DOHH2 (cell line): ENCODE results near the gene NCKIPSD.

Experiments
- H3F3A ChIP-seq: fragments of 200-600 bp; sonication (generic), shearing (Covaris generic); 2 replicates; pipeline ENCODE4 v1.6.0; 2016; ENCODE audit warnings: antibody characterized with exemption, mild to moderate bottlenecking; ENCODE audit not compliant: control insufficient read depth, insufficient read depth
- H3K27ac ChIP-seq: fragments of 200-600 bp; sonication (generic); 2 replicates; pipeline ENCODE4 v1.5.1; 2014; ENCODE audit warnings: low read depth, mild to moderate bottlenecking, low read length, moderate library complexity
- H3K27me3 ChIP-seq: fragments of 200-600 bp; sonication (generic); 2 replicates; pipeline ENCODE4 v1.6.1; 2014; ENCODE audit warnings: mild to moderate bottlenecking, low read length, mixed read lengths; ENCODE audit not compliant: control insufficient read depth
- H3K36me3 ChIP-seq: fragments of 200-600 bp; sonication (generic); 2 replicates; pipeline ENCODE4 v1.6.1; 2014; ENCODE audit warnings: mild to moderate bottlenecking, low read length, moderate library complexity, mixed read lengths; ENCODE audit not compliant: control insufficient read depth
- H3K4me1 ChIP-seq: fragments of 200-600 bp; sonication (generic); 2 replicates; pipeline ENCODE4 v1.6.1; 2014; ENCODE audit warnings: mild to moderate bottlenecking, low read length, mixed read lengths; ENCODE audit not compliant: control insufficient read depth
- H3K4me2 ChIP-seq: fragments of 200-600 bp; sonication (generic); 2 replicates; pipeline ENCODE4 v1.6.0; 2014; ENCODE audit warnings: mild to moderate bottlenecking, low read length, moderate library complexity
- H3K4me3 ChIP-seq: fragments of 200-600 bp; sonication (generic); 2 replicates; pipeline ENCODE4 v1.5.1; 2014; ENCODE audit warnings: mild to moderate bottlenecking, low read length, mixed read lengths
- H3K79me2 ChIP-seq: fragments of 200-600 bp; sonication (generic); 2 replicates; pipeline ENCODE4 v1.6.1; 2014; ENCODE audit warnings: mild to moderate bottlenecking, low read length, mixed read lengths; ENCODE audit not compliant: control insufficient read depth
- H3K9me2 ChIP-seq: fragments of 200-600 bp; sonication (generic); replicated peaks from 2 replicates; pipeline ENCODE4 v1.6.1; 2014; ENCODE audit warnings: mild to moderate bottlenecking, low read length, mixed read lengths; ENCODE audit not compliant: control insufficient read depth
- H3K9me3 ChIP-seq: fragments of 200-600 bp; sonication (generic); 2 replicates; pipeline ENCODE4 v1.6.1; 2014; ENCODE audit warnings: antibody characterized with exemption, low read length, mixed read lengths; ENCODE audit not compliant: control insufficient read depth, insufficient read depth
- H4K20me1 ChIP-seq: fragments of 200-600 bp; sonication (generic); 2 replicates; pipeline ENCODE4 v1.6.0; 2014; ENCODE audit warnings: low read depth, mild to moderate bottlenecking, antibody characterized with exemption, low read length, moderate library complexity; ENCODE audit not compliant: control insufficient read depth, insufficient read depth
- EZH2phosphoT487 ChIP-seq: fragments of 200-600 bp; sonication (generic); IDR thresholded peaks from 2 replicates; pipeline ENCODE4 v1.6.1; 2017; ENCODE audit warnings: borderline replicate concordance, mild to moderate bottlenecking, antibody characterized with exemption, low read length, moderate library complexity, mixed read lengths
- TF ChIP-seq, protein P1 (sequence below): fragments of 200-600 bp; sonication (generic); IDR thresholded peaks from one replicate; pipeline ENCODE4 v1.5.1; 2014; ENCODE audit warnings: antibody characterized with exemption, mild to moderate bottlenecking, low read depth, low read length; ENCODE audit not compliant: poor library complexity, severe bottlenecking

Gene NCKIPSD

GRCh38 chr3:48633743-48634142 lies 52.0 kb downstream of the NCKIPSD start:
- H3K9me2 ChIP-seq, result no peaks in the 10 kb centered on the region
- H4K20me1 ChIP-seq, result no peaks in the 10 kb centered on the region
- no peaks in the 10 kb centered on the region for H3K9me3 ChIP-seq
- H3K27me3 ChIP-seq, result no peaks in the 10 kb centered on the region
- H3K27ac ChIP-seq, result no peak overlapping the region
- peaks cover 12% of the 10 kb centered on the region for H3K36me3 ChIP-seq
- H3K79me2 ChIP-seq, result no peaks in the 10 kb centered on the region
- H3K4me2 ChIP-seq, result peak overlapping the region; percentile 90; the same call in 1 of the 2 replicates
- no peak for TF ChIP-seq EZH2phosphoT487
- TF ChIP-seq, protein P1, sequence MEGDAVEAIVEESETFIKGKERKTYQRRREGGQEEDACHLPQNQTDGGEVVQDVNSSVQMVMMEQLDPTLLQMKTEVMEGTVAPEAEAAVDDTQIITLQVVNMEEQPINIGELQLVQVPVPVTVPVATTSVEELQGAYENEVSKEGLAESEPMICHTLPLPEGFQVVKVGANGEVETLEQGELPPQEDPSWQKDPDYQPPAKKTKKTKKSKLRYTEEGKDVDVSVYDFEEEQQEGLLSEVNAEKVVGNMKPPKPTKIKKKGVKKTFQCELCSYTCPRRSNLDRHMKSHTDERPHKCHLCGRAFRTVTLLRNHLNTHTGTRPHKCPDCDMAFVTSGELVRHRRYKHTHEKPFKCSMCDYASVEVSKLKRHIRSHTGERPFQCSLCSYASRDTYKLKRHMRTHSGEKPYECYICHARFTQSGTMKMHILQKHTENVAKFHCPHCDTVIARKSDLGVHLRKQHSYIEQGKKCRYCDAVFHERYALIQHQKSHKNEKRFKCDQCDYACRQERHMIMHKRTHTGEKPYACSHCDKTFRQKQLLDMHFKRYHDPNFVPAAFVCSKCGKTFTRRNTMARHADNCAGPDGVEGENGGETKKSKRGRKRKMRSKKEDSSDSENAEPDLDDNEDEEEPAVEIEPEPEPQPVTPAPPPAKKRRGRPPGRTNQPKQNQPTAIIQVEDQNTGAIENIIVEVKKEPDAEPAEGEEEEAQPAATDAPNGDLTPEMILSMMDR, result no peak
- H3K4me3 ChIP-seq, result no peak overlapping the region
- H3F3A ChIP-seq, result no peaks in the 10 kb centered on the region
- peaks cover 18% of the 10 kb centered on the region for H3K4me1 ChIP-seq

GRCh38 chr3:48633256-48633655 lies 52.5 kb downstream of the NCKIPSD start:
- Histone ChIP-seq H3K27me3 (no peaks in the 10 kb centered on the region), H4K20me1 (no peaks in the 10 kb centered on the region), H3K27ac (no peak overlapping the region), H3K4me2 (no peak overlapping the region), H3K9me2 (no peaks in the 10 kb centered on the region), H3F3A (no peaks in the 10 kb centered on the region), H3K79me2 (no peaks in the 10 kb centered on the region), H3K4me3 (no peak overlapping the region), H3K9me3 (no peaks in the 10 kb centered on the region), H3K36me3 (peaks cover 12% of the 10 kb centered on the region), H3K4me1 (peaks cover 18% of the 10 kb centered on the region)
- TF ChIP-seq, protein P1, result no peak
- TF ChIP-seq EZH2phosphoT487, result no peak

DNA sequence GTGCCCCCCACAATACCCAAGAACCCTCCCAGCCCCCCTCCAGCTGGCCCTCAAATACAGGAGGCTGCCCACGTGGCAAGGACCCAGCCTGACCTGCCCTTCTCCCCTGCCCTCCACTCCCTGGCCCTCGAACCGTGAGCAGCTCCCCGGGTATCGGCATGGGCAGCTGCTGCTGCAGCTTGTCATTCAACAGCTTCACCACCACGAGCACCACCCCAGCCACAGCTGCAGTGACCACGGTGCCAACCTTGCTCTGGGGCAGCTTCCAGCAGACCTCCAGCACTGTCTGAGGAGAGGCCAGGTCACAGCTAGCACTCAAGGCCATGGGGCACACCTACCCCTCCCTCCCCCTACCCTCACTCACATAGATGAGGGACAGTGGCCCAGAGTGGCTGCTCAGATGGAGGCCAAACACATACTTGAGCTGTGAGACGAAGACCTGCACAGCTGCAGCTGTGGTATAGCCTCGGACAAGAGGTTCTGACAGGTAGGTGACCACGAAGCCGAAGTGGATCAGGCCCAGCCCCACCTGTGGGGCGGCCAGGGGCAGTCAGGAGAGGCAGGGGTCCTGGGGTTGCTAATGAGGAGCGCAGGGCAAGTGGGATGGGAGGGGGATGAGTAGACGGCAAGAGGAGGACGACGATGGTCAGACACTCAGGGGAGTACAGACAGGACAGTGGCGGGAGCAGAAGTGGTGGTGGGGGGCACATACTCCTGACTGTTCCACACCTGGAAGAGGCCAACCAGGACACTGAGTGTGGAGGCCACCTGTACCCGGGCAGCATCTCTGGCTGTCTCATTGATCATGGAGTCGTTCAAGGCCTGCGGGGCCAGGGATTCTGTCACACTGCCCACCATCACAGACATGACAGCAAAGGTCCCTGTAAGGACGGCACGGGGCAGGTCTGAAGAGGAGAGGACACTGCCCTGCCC lies 53.9 kb downstream of the NCKIPSD start:
- no peak overlapping the region for H3K27ac ChIP-seq

More for the DNA sequence above, 53.9 kb downstream of the NCKIPSD start:
- TF ChIP-seq EZH2phosphoT487, result no peak
- TF ChIP-seq, protein P1, result no peak
- no peaks in the 10 kb centered on the region for H3K79me2 ChIP-seq
- H3K9me3 ChIP-seq, result no peaks in the 10 kb centered on the region
- H3K4me3 ChIP-seq, result no peak overlapping the region
- no peaks in the 10 kb centered on the region for H4K20me1 ChIP-seq
- no peaks in the 10 kb centered on the region for H3K9me2 ChIP-seq
- H3K36me3 ChIP-seq, result peaks cover 19% of the 10 kb centered on the region
- no peak overlapping the region for H3K4me2 ChIP-seq
- H3K27me3 ChIP-seq, result no peaks in the 10 kb centered on the region
- H3K4me1 ChIP-seq, result peaks cover 18% of the 10 kb centered on the region
- H3F3A ChIP-seq, result no peaks in the 10 kb centered on the region
